ENCODE data around the gene AP2M1.

Gene AP2M1

DNA sequence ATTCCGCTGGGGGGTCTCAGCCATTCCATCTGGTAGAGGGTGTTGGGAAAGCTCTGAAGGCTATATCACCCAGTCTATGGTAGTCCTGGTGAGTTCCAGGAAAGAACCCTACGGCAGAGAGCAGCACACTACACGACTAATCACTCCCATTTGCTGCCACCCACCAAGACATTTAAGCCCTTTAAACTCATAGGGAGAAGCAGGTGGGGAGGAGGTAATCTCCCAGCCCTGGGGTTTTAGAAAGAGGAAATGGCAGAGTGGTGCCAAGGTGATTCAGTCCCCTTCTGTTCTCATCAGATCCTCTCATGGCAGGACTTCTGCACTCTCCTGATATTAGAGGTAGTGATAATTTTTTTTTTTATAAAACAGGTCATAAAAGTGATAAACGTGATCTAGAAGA is 44.2 kb downstream of the AP2M1 start:
- Mint-ChIP-seq H3K9me3 (no peaks in the 10 kb centered on the region), H3K4me1 (no peaks in the 10 kb centered on the region), H3K36me3 (no peaks in the 10 kb centered on the region), H3K27me3 (peaks cover 2% of the 10 kb centered on the region), H3K27ac (no peak overlapping the region), H3K4me3 (no peak overlapping the region)

- Mint-ChIP-seq H3K9me3 (no peaks in the 10 kb centered on the region), H3K27ac (no peak overlapping the region), H3K36me3 (no peaks in the 10 kb centered on the region)
Observed at GRCh38 chr3:184222521-184222920, 47.9 kb downstream of the AP2M1 start.

GRCh38 chr3:184223946-184224345 is 49.3 kb downstream of the AP2M1 start:
- Mint-ChIP-seq H3K4me3 (no peak overlapping the region), H3K27ac (no peak overlapping the region), H3K27me3 (peaks cover 16% of the 10 kb centered on the region), H3K4me1 (peaks cover 6% of the 10 kb centered on the region), H3K36me3 (no peaks in the 10 kb centered on the region), H3K9me3 (no peaks in the 10 kb centered on the region)

More at GRCh38 chr3:184222521-184222920, 47.9 kb downstream of the AP2M1 start:
- Mint-ChIP-seq H3K4me1 (no peaks in the 10 kb centered on the region), H3K27me3 (peaks cover 10% of the 10 kb centered on the region), H3K4me3 (no peak overlapping the region)

GRCh38 chr3:184227481-184227935 is 52.9 kb downstream of the AP2M1 start:
- H3K4me3 Mint-ChIP-seq = no peak overlapping the region
- peaks cover 29% of the 10 kb centered on the region for H3K27me3 Mint-ChIP-seq
- no peaks in the 10 kb centered on the region for H3K9me3 Mint-ChIP-seq
- H3K27ac Mint-ChIP-seq = no peak overlapping the region
- no peaks in the 10 kb centered on the region for H3K36me3 Mint-ChIP-seq
- peaks cover 14% of the 10 kb centered on the region for H3K4me1 Mint-ChIP-seq

DNA sequence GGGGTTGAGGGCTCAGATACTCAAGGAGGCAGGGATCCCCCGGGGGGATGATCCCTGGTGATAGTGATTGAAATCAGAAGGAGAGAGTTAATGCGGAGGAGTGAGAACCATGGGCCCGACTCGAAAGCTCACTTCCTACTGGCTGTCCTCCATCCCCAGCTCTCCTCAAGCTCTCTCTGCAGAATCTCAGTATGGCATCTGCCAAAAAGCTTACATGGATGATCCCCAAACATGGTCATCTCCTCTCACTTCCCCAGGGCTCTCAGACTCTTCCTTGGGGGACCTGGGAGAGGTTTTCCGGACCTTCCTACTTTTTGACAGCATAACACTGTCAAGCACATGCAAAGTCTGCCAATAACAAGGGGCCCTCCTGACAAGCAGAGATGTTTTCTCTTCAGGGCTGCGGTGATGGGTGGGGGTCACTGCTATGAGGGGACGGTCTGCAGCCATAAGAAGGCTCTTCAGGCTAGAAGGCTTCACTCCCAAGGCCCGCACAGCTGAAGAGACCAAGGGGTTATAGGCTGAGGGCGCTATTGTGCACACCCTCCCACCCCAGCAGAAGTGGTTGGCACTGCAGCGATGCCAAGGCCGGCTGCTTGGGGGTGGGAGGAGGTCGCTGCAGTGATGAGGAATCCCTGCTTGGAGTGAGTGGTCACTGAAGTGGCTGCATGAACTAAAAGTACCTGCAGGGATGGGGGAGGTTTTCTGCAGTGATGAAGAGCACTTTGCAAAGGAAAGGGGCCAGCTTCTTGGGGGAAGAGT is 53.9 kb downstream of the AP2M1 start:
- peak overlapping the region; percentile 60 for H3K4me3 Mint-ChIP-seq
- peaks cover 14% of the 10 kb centered on the region for H3K4me1 Mint-ChIP-seq
- H3K27ac Mint-ChIP-seq = no peak overlapping the region
- peaks cover 35% of the 10 kb centered on the region for H3K27me3 Mint-ChIP-seq
- no peaks in the 10 kb centered on the region for H3K36me3 Mint-ChIP-seq
- no peaks in the 10 kb centered on the region for H3K9me3 Mint-ChIP-seq

GRCh38 chr3:184229394-184230080 is 54.9 kb downstream of the AP2M1 start, which contains the start of gene VWA5B2:
VWA5B2 (plus strand) TSS chr3:184229585; CDS start chr3:184230529, 944 bp downstream.
- Mint-ChIP-seq H3K4me1 (peaks cover 14% of the 10 kb centered on the region), H3K27ac (no peak within 1 kb of the TSS), H3K9me3 (no peaks in the 10 kb centered on the region), H3K36me3 (no peaks in the 10 kb centered on the region), H3K4me3 (peak within 1 kb of the TSS; percentile 67), H3K27me3 (peaks cover 33% of the 10 kb centered on the region)

GRCh38 chr3:184230081-184230602 is 55.5 kb downstream of the AP2M1 start:
- no peaks in the 10 kb centered on the region for H3K36me3 Mint-ChIP-seq
- no peak overlapping the region for H3K27ac Mint-ChIP-seq
- H3K27me3 Mint-ChIP-seq = peaks cover 32% of the 10 kb centered on the region
- peaks cover 14% of the 10 kb centered on the region for H3K4me1 Mint-ChIP-seq
- H3K4me3 Mint-ChIP-seq = no peak overlapping the region
- no peaks in the 10 kb centered on the region for H3K9me3 Mint-ChIP-seq

- Mint-ChIP-seq H3K27ac (no peak overlapping the region), H3K27me3 (peaks cover 28% of the 10 kb centered on the region), H3K4me1 (peaks cover 14% of the 10 kb centered on the region), H3K4me3 (peak overlapping the region; percentile 75), H3K36me3 (no peaks in the 10 kb centered on the region), H3K9me3 (no peaks in the 10 kb centered on the region)
Observed at GRCh38 chr3:184230603-184231528, 56.2 kb downstream of the AP2M1 start.

DNA sequence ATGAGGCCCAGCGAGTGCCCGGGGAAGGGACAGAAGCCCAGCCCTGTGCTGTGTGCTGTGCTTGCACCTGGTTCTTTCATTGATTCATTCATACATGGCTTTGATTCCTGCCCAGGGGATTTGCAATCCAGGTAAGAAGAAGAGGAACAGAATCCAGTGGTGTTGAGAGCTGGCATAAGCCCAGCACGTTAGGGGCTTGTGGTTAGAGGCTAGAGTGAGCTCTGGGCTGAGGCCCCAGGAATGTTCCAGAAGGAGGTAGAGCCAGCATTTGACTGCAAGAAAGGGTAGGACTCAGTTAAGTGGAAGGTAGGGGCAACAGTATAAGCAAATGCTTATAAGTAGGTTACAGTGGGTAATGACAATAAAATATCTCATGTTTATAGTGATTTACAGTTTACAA is 57.0 kb downstream of the AP2M1 start:
- Mint-ChIP-seq H3K27ac (no peak overlapping the region), H3K9me3 (no peaks in the 10 kb centered on the region), H3K4me3 (peak overlapping the region; percentile 75), H3K4me1 (peaks cover 14% of the 10 kb centered on the region), H3K27me3 (peaks cover 28% of the 10 kb centered on the region), H3K36me3 (no peaks in the 10 kb centered on the region)

- Mint-ChIP-seq H3K4me1 (peaks cover 14% of the 10 kb centered on the region), H3K9me3 (no peaks in the 10 kb centered on the region), H3K27me3 (peaks cover 22% of the 10 kb centered on the region), H3K36me3 (no peaks in the 10 kb centered on the region), H3K27ac (peak overlapping the region; percentile 70), H3K4me3 (no peak overlapping the region)
Observed at GRCh38 chr3:184233127-184233843, 58.6 kb downstream of the AP2M1 start.
